Epithelial cell of esophagus (primary cell): ENCODE results near the gene ACOT7.
"Not testable (repeated sequence)": the region's sequence is repeated elsewhere in the genome, so short reads cannot be mapped to it uniquely, and the experiment has no call there.

Experiments used
- DNase-seq: peaks from one replicate; pipeline ENCODE4 v3.0.0; 2010; ENCODE audit warnings: low read depth
- H3K4me3 ChIP-seq: 2 replicates; pipeline ENCODE4 v1.5.1; 2011; ENCODE audit warnings: mild to moderate bottlenecking, low read length, control low read depth
- CTCF ChIP-seq: IDR thresholded peaks from 2 replicates; pipeline ENCODE4 v1.5.1; 2011; ENCODE audit warnings: low read depth, mild to moderate bottlenecking, low read length, control low read depth, inconsistent platforms; ENCODE audit not compliant: insufficient read depth; ENCODE audit errors: missing control alignments

Gene ACOT7

GRCh38 chr1:6393400-6394187 lies at the start of gene ACOT7:
Gene ACOT7 (minus strand): TSS chr1:6393767. CDS start chr1:6393399, 368 bp downstream.
- peak; percentile 43 for TF ChIP-seq CTCF
- peak; percentile 92 for DNase-seq
- H3K4me3 ChIP-seq, result peak within 1 kb of the TSS; percentile 49

GRCh38 chr1:6441586-6441985 lies 48.0 kb upstream of the ACOT7 start:
- no peak for DNase-seq
- TF ChIP-seq CTCF, result no peak
- no peak overlapping the region for H3K4me3 ChIP-seq

- TF ChIP-seq CTCF, result no peak
- no peak overlapping the region for H3K4me3 ChIP-seq
- peak; percentile 81 for DNase-seq
These were observed 46.9 kb upstream of the ACOT7 start for GRCh38 chr1:6440198-6441126.

GRCh38 chr1:6438047-6438525 lies 44.5 kb upstream of the ACOT7 start:
- peak; percentile 87 for TF ChIP-seq CTCF
- no peak overlapping the region for H3K4me3 ChIP-seq
- DNase-seq, result peak; percentile 71

GRCh38 chr1:6437012-6437700 lies 43.6 kb upstream of the ACOT7 start:
- not testable (repeated sequence) for DNase-seq, H3K4me3 ChIP-seq
- peak; percentile 39 for TF ChIP-seq CTCF

GRCh38 chr1:6436277-6436676 lies 42.7 kb upstream of the ACOT7 start:
- not testable (repeated sequence) for DNase-seq, H3K4me3 ChIP-seq

GRCh38 chr1:6435547-6435946 lies 42.0 kb upstream of the ACOT7 start:
- no peak overlapping the region for H3K4me3 ChIP-seq
- TF ChIP-seq CTCF, result no peak
- DNase-seq, result no peak
